Ishikawa (cell line): ENCODE results near the gene ST6GALNAC3.

Source experiments
- CEBPB ChIP-seq: IDR thresholded peaks from 2 replicates; pipeline ENCODE4 v1.6.1; 2012
- CREB1 ChIP-seq: IDR thresholded peaks from 2 replicates; pipeline ENCODE4 v1.6.1; 2012; ENCODE audit warnings: low read depth
- EGR1 ChIP-seq: IDR thresholded peaks from 2 replicates; pipeline ENCODE4 v1.6.1; 2012
- EP300 ChIP-seq: IDR thresholded peaks from 2 replicates; pipeline ENCODE4 v1.6.1; 2012; ENCODE audit warnings: borderline replicate concordance
- FOXM1 ChIP-seq: IDR thresholded peaks from 2 replicates; pipeline ENCODE4 v1.6.1; 2012; ENCODE audit warnings: low read depth, borderline replicate concordance
- MAX ChIP-seq: IDR thresholded peaks from 2 replicates; pipeline ENCODE4 v1.6.1; 2012
- NFIC ChIP-seq: IDR thresholded peaks from 2 replicates; pipeline ENCODE4 v1.6.1; 2012
- RAD21 ChIP-seq: IDR thresholded peaks from 2 replicates; pipeline ENCODE4 v1.6.1; 2012; ENCODE audit warnings: low read depth
- REST ChIP-seq: IDR thresholded peaks from 2 replicates; pipeline ENCODE4 v1.6.1; 2012; ENCODE audit warnings: low read depth, mild to moderate bottlenecking
- TAF1 ChIP-seq: IDR thresholded peaks from 2 replicates; pipeline ENCODE4 v1.6.1; 2012; ENCODE audit warnings: low read depth, mild to moderate bottlenecking
- TCF12 ChIP-seq: IDR thresholded peaks from 2 replicates; pipeline ENCODE4 v1.6.1; 2012; ENCODE audit warnings: low read depth
- TEAD4 ChIP-seq: IDR thresholded peaks from 2 replicates; pipeline ENCODE4 v1.6.1; 2012
- USF1 ChIP-seq: IDR thresholded peaks from 2 replicates; pipeline ENCODE4 v1.6.1; 2012
- YY1 ChIP-seq: IDR thresholded peaks from 2 replicates; pipeline ENCODE4 v1.6.1; 2012; ENCODE audit warnings: low read depth
- ZBTB7A ChIP-seq: IDR thresholded peaks from 2 replicates; pipeline ENCODE4 v1.6.1; 2012; ENCODE audit warnings: low read depth

The ST6GALNAC3 gene

GRCh38 chr1:76314730-76315129 lies 240.2 kb downstream of the ST6GALNAC3 start:
- TF ChIP-seq YY1 (no peak), TCF12 (no peak), CREB1 (no peak), FOXM1 (no peak), RAD21 (no peak), TEAD4 (no peak), REST (no peak), CEBPB (no peak), MAX (no peak), USF1 (no peak), EGR1 (no peak), TAF1 (no peak), NFIC (no peak), EP300 (no peak), ZBTB7A (no peak)

- TF ChIP-seq TEAD4 (no peak), YY1 (no peak), EP300 (no peak), REST (no peak), EGR1 (no peak), ZBTB7A (no peak), CEBPB (no peak), TAF1 (no peak), FOXM1 (no peak), USF1 (no peak), MAX (no peak), CREB1 (no peak), NFIC (no peak), RAD21 (no peak), TCF12 (no peak)
These were observed 242.9 kb downstream of the ST6GALNAC3 start for GRCh38 chr1:76317299-76317900.

GRCh38 chr1:76330991-76331603 lies 256.6 kb downstream of the ST6GALNAC3 start:
- TF ChIP-seq ZBTB7A: no peak
- peak; percentile 78 for TF ChIP-seq RAD21
- no peak for TF ChIP-seq EGR1

- TF ChIP-seq TAF1 (no peak), FOXM1 (no peak), CEBPB (no peak), TCF12 (no peak), ZBTB7A (no peak), NFIC (no peak), EP300 (no peak), YY1 (no peak), RAD21 (no peak), TEAD4 (no peak), MAX (no peak), CREB1 (no peak), USF1 (no peak)
These were observed 261.3 kb downstream of the ST6GALNAC3 start for GRCh38 chr1:76335882-76336281.

GRCh38 chr1:76336931-76337371 lies 262.4 kb downstream of the ST6GALNAC3 start:
- TF ChIP-seq USF1 (no peak), EGR1 (no peak), CREB1 (no peak), NFIC (peak; percentile 59), TAF1 (no peak), CEBPB (no peak)
